Naive thymus-derived CD4-positive, alpha-beta T cell (primary cell): ENCODE results near the gene TCN2. TPM values are rescaled to one million over a fixed set of nuclear protein-coding genes. Genes with fewer than 3 reads are reported as not detected.
"Not testable (repeated sequence)": the region's sequence is repeated elsewhere in the genome, so short reads cannot be mapped to it uniquely, and the experiment has no call there.

Experiments
- ATAC-seq: fragments of 150-1000 bp; cut with Tn5 transposase; 2 replicates; pipeline ENCODE4 v1.10.0; 2021; ENCODE audit warnings: mild to moderate bottlenecking, moderate library complexity
- CTCF ChIA-PET: fragments of 350-600 bp; sonication (Branson Sonifier 250); formaldehyde crosslinking; loops from one replicate; lab custom pipeline; 2021; ENCODE audit warnings: antibody characterized with exemption; lab: Charles Lee
- POLR2A ChIA-PET: fragments of 350-600 bp; sonication (Branson Sonifier 250); formaldehyde crosslinking; loops from one replicate; lab custom pipeline; 2021; ENCODE audit warnings: antibody characterized with exemption, inconsistent platforms; lab: Charles Lee
- DNase-seq, 9 donors: peaks; one replicate each; pipeline versions ENCODE4 v3.0.0 to v3.0.0-alpha.2; 2020 to 2022; ENCODE audit warnings: mixed read lengths in 1 of 9
- H3K27ac ChIP-seq: one replicate; pipeline ENCODE4 v1.7.0; 2013; ENCODE audit warnings: mild to moderate bottlenecking, low read depth, low read length, moderate library complexity
- H3K27me3 ChIP-seq, 2 donors: one replicate each; pipeline ENCODE4 v1.7.0; 2013; ENCODE audit warnings: low read length in 2 of 2, mild to moderate bottlenecking in 2 of 2, moderate library complexity in 2 of 2; ENCODE audit not compliant: control insufficient read depth in 2 of 2, insufficient read depth in 2 of 2
- H3K36me3 ChIP-seq, 3 experiments: 1 replicate in 2 of 3; 2 replicates in 1 of 3; pipeline ENCODE4 v1.7.0; 2013; ENCODE audit warnings: low read length in 3 of 3, mild to moderate bottlenecking in 3 of 3, moderate library complexity in 1 of 3; ENCODE audit not compliant: insufficient read depth in 3 of 3, control insufficient read depth in 2 of 3
- H3K4me1 ChIP-seq, 2 donors: one replicate each; pipeline ENCODE4 v1.7.0; 2013; ENCODE audit warnings: low read length in 2 of 2, mild to moderate bottlenecking in 2 of 2, moderate library complexity in 1 of 2; ENCODE audit not compliant: control insufficient read depth in 2 of 2, insufficient read depth in 2 of 2
- H3K4me3 ChIP-seq: 2 replicates; pipeline ENCODE4 v1.7.0; 2013; ENCODE audit warnings: mild to moderate bottlenecking, low read length
- H3K9me3 ChIP-seq, 3 experiments: 1 replicate in 2 of 3; 2 replicates in 1 of 3; pipeline ENCODE4 v1.7.0; 2013; ENCODE audit warnings: low read length in 3 of 3; ENCODE audit not compliant: control insufficient read depth in 2 of 3
- H3K27ac Mint-ChIP-seq, 9 donors: one replicate each; pipeline ENCODE4 v1.8.0; 2020 to 2022; ENCODE audit warnings: mixed read lengths in 9 of 9, mild to moderate bottlenecking in 8 of 9, moderate library complexity in 5 of 9, inconsistent platforms in 2 of 9
- H3K27me3 Mint-ChIP-seq, 5 donors: one replicate each; pipeline ENCODE4 v1.8.0; 2021 to 2022; ENCODE audit warnings: mixed read lengths in 5 of 5, mild to moderate bottlenecking in 1 of 5
- H3K36me3 Mint-ChIP-seq, 5 donors: one replicate each; pipeline ENCODE4 v1.8.0; 2020 to 2022; ENCODE audit warnings: mixed read lengths in 5 of 5, mild to moderate bottlenecking in 3 of 5, inconsistent platforms in 1 of 5
- H3K4me1 Mint-ChIP-seq, 7 donors: one replicate each; pipeline ENCODE4 v1.8.0; 2020 to 2022; ENCODE audit warnings: mixed read lengths in 7 of 7, mild to moderate bottlenecking in 3 of 7, inconsistent platforms in 1 of 7
- H3K4me3 Mint-ChIP-seq, 10 donors: one replicate each; pipeline ENCODE4 v1.8.0; 2020 to 2022; ENCODE audit warnings: mild to moderate bottlenecking in 10 of 10, mixed read lengths in 10 of 10, moderate library complexity in 6 of 10, inconsistent platforms in 2 of 10
- H3K9me3 Mint-ChIP-seq, 11 donors: one replicate each; pipeline ENCODE4 v1.8.0; 2020 to 2022; ENCODE audit warnings: mixed read lengths in 11 of 11, mild to moderate bottlenecking in 4 of 11, inconsistent platforms in 1 of 11, moderate library complexity in 1 of 11
- intact Hi-C, 2 donors: fragments of 100-400 bp; cut with micrococcal nuclease; formaldehyde crosslinking; loops; one replicate each; pipeline ENCODE4 v1.15.1; 2023
- polyA plus RNA-seq, 2 donors: library from polyadenylated mRNA; unstranded; fragments of 300-500 nt; fragmentation: Illumina TruSeq; gene quantifications; one replicate each; pipeline ENCODE4 v1.2.3, GENCODE V29; 2021
- total RNA-seq, 6 experiments: library from RNA in 5 of 6; stranded (reverse) in 5 of 6; gene quantifications; 1 replicate in 5 of 6; 2 replicates in 1 of 6; pipeline ENCODE4 v1.2.3 and lab custom pipeline; 2021 to 2026

The TCN2 gene
- total and polyA plus RNA-seq, 7 experiments from 2014 or later: 0.57 to 8.9 (median 0.80) TPM

- H3K9me3 Mint-ChIP-seq, H3K27ac Mint-ChIP-seq, H3K27ac ChIP-seq, intact Hi-C loops, H3K4me1 Mint-ChIP-seq, DNase-seq, H3K9me3 ChIP-seq, H3K4me3 Mint-ChIP-seq, H3K36me3 Mint-ChIP-seq, H3K4me3 ChIP-seq, H3K27me3 ChIP-seq, H3K36me3 ChIP-seq, ATAC-seq, H3K4me1 ChIP-seq, POLR2A ChIA-PET, H3K27me3 Mint-ChIP-seq: not testable (repeated sequence)
- CTCF ChIA-PET: interaction anchor here (0.6 to 1.0 kb wide), 3 partner anchors 13 to 222 kb away, joined by 3 to 6 read pairs (median 3); no protein-coding TSS in a partner anchor
Observed at GRCh38 chr22:30619909-30620308, 12.9 kb downstream of the TCN2 start.

- Histone ChIP-seq H3K9me3 (no peaks in the 10 kb centered on the region), H3K4me3 (no peak overlapping the region), H3K4me1 (no peaks in the 10 kb centered on the region), H3K27ac (no peak overlapping the region), H3K36me3 (no peaks in the 10 kb centered on the region), H3K27me3 (no peaks in the 10 kb centered on the region)
- Mint-ChIP-seq H3K9me3 (no peaks in the 10 kb centered on the region), H3K27ac (no peak overlapping the region), H3K4me1 (no peaks in the 10 kb centered on the region), H3K36me3 (no peaks in the 10 kb centered on the region), H3K4me3 (no peak overlapping the region), H3K27me3 (no peaks in the 10 kb centered on the region)
- ChIA-PET POLR2A (no interaction called here), CTCF (interaction anchor here (0.6 kb wide), 1 partner anchor 293 kb away, joined by 5 read pairs; no protein-coding TSS in a partner anchor)
- DNase-seq (no peak), ATAC-seq (no peak)
- intact Hi-C loops: no loop called here
Observed at GRCh38 chr22:30626413-30626812, 19.4 kb downstream of the TCN2 start.

GRCh38 chr22:30627471-30627870, 20.5 kb downstream of the TCN2 start:
- ChIA-PET CTCF (no interaction called here), POLR2A (no interaction called here)
- no peaks in the 10 kb centered on the region for H3K9me3 Mint-ChIP-seq
- no peaks in the 10 kb centered on the region for H3K4me1 Mint-ChIP-seq
- DNase-seq (no peak), ATAC-seq (no peak)
- no peaks in the 10 kb centered on the region for H3K27me3 Mint-ChIP-seq
- H3K9me3 ChIP-seq: no peaks in the 10 kb centered on the region
- intact Hi-C loops: no loop called here
- no peaks in the 10 kb centered on the region for H3K27me3 ChIP-seq
- no peak overlapping the region for H3K4me3 ChIP-seq
- H3K4me3 Mint-ChIP-seq: no peak overlapping the region
- H3K27ac Mint-ChIP-seq: no peak overlapping the region
- no peaks in the 10 kb centered on the region for H3K4me1 ChIP-seq
- H3K27ac ChIP-seq: no peak overlapping the region
- H3K36me3 Mint-ChIP-seq: no peaks in the 10 kb centered on the region
- H3K36me3 ChIP-seq: no peaks in the 10 kb centered on the region

GRCh38 chr22:30628491-30628890, 21.5 kb downstream of the TCN2 start:
- H3K4me1 Mint-ChIP-seq: no peaks in the 10 kb centered on the region
- no peak overlapping the region for H3K4me3 Mint-ChIP-seq
- ChIA-PET CTCF (no interaction called here), POLR2A (no interaction called here)
- DNase-seq (no peak), ATAC-seq (no peak)
- intact Hi-C loops: no loop called here
- H3K9me3 Mint-ChIP-seq: no peaks in the 10 kb centered on the region
- no peaks in the 10 kb centered on the region for H3K4me1 ChIP-seq
- H3K36me3 ChIP-seq: no peaks in the 10 kb centered on the region
- no peak overlapping the region for H3K27ac ChIP-seq
- H3K27me3 ChIP-seq: no peaks in the 10 kb centered on the region
- no peaks in the 10 kb centered on the region for H3K36me3 Mint-ChIP-seq
- H3K9me3 ChIP-seq: no peaks in the 10 kb centered on the region
- H3K27me3 Mint-ChIP-seq: no peaks in the 10 kb centered on the region
- H3K27ac Mint-ChIP-seq: no peak overlapping the region
- no peak overlapping the region for H3K4me3 ChIP-seq

- H3K27ac ChIP-seq, H3K27ac Mint-ChIP-seq, H3K9me3 Mint-ChIP-seq, H3K36me3 Mint-ChIP-seq, H3K4me3 ChIP-seq, H3K27me3 Mint-ChIP-seq, H3K36me3 ChIP-seq, H3K4me3 Mint-ChIP-seq, H3K9me3 ChIP-seq, ATAC-seq, DNase-seq, CTCF ChIA-PET, H3K27me3 ChIP-seq, POLR2A ChIA-PET: not testable (repeated sequence)
- intact Hi-C loops: loop anchor here in 1 of 2 donors (5.0 kb wide), 1 partner anchor 111 kb away; no protein-coding TSS in a partner anchor
- H3K4me1 Mint-ChIP-seq: peaks cover 7 to 18% (median 15%) of the 10 kb centered on the region in 7 donors
- peaks cover 6 to 17% of the 10 kb centered on the region in 2 donors for H3K4me1 ChIP-seq
Observed at GRCh38 chr22:30631469-30631868, 24.5 kb downstream of the TCN2 start.

- intact Hi-C loops: loop anchor here (1.0 to 5.0 kb wide), 15 partner anchors 14 to 597 kb away; partner anchors contain the start of genes DUSP18 (in 2 of the 2), OSBP2 (in 1 of the 2), SELENOM (in 1 of the 2) and TUG1 (in 1 of the 2)
- ATAC-seq (peak; percentile 76), DNase-seq (peak; percentile 79 to 91 (median 88))
- Mint-ChIP-seq H3K27ac (peak overlapping the region; percentile 75 to 93 (median 85)), H3K27me3 (no peaks in the 10 kb centered on the region), H3K36me3 (peaks cover 0 to 6% (median 4%) of the 10 kb centered on the region in 5 donors), H3K4me3 (peak overlapping the region; percentile 77 to 92 (median 83)), H3K9me3 (peaks cover 0 to 4% (median 0%) of the 10 kb centered on the region in 11 donors), H3K4me1 (peaks cover 13 to 25% (median 23%) of the 10 kb centered on the region in 7 donors)
- Histone ChIP-seq H3K27ac (peak overlapping the region; percentile 70), H3K4me3 (peak overlapping the region; percentile 77), H3K36me3 (no peaks in the 10 kb centered on the region), H3K9me3 (no peaks in the 10 kb centered on the region), H3K4me1 (peaks cover 18 to 27% of the 10 kb centered on the region in 2 donors), H3K27me3 (no peaks in the 10 kb centered on the region)
- POLR2A ChIA-PET: interaction anchor here (0.6 to 2.9 kb wide), 17 partner anchors 14 to 988 kb away, joined by 3 to 14 read pairs (median 4); partner anchors contain the start of genes DUSP18, OSBP2, SMTN and TCN2
- CTCF ChIA-PET: interaction anchor here (0.6 to 4.3 kb wide), 18 partner anchors 16 to 597 kb away, joined by 3 to 56 read pairs (median 3); partner anchors contain the start of genes DUSP18, MORC2, PES1 and TUG1
Observed at GRCh38 chr22:30634471-30635233, 27.7 kb downstream of the TCN2 start.
